Astrocyte (in vitro differentiated cells and primary cell): ENCODE measurements around the gene GSX2. TPM values are rescaled to one million over a fixed set of nuclear protein-coding genes. Genes with fewer than 3 reads are reported as not detected.

ENCODE experiments used
- DNase-seq: peaks from one replicate; pipeline ENCODE4 v3.0.0-alpha.2; 2010; ENCODE audit warnings: low read depth
- FAIRE-seq: peaks from 2 replicates; lab custom pipeline; 2011; peaks lifted over from hg19 to GRCh38; lab: Jason Lieb, UNC
- H2AFZ ChIP-seq: 2 replicates; pipeline ENCODE4 v1.6.0; 2012; ENCODE audit warnings: low read depth, low read length, inconsistent platforms
- H3K27ac ChIP-seq: 2 replicates; pipeline ENCODE4 v1.5.1; 2011; ENCODE audit warnings: low read depth, low read length, inconsistent platforms
- H3K27me3 ChIP-seq: 2 replicates; pipeline ENCODE4 v1.6.0; 2011; ENCODE audit warnings: low read length, inconsistent platforms; ENCODE audit not compliant: insufficient read depth
- H3K36me3 ChIP-seq: 2 replicates; pipeline ENCODE4 v1.5.1; 2011; ENCODE audit warnings: low read length, inconsistent platforms; ENCODE audit not compliant: insufficient read depth
- H3K4me1 ChIP-seq: 2 replicates; pipeline ENCODE4 v1.5.1; 2011; ENCODE audit warnings: low read length, inconsistent platforms; ENCODE audit not compliant: insufficient read depth
- H3K4me2 ChIP-seq: 2 replicates; pipeline ENCODE4 v1.6.0; 2012; ENCODE audit warnings: low read length, inconsistent platforms
- H3K4me3 ChIP-seq: 2 replicates; pipeline ENCODE4 v1.5.1; 2011; ENCODE audit warnings: low read depth, mild to moderate bottlenecking, low read length, inconsistent platforms; ENCODE audit not compliant: insufficient read depth
- H3K79me2 ChIP-seq: 2 replicates; pipeline ENCODE4 v1.6.0; 2012; ENCODE audit warnings: mild to moderate bottlenecking, low read length, inconsistent platforms; ENCODE audit not compliant: insufficient read depth
- H3K9ac ChIP-seq: 2 replicates; pipeline ENCODE4 v1.6.0; 2012; ENCODE audit warnings: mild to moderate bottlenecking, low read length, inconsistent platforms
- H3K9me3 ChIP-seq: 2 replicates; pipeline ENCODE4 v1.5.1; 2012; ENCODE audit warnings: low read depth, mild to moderate bottlenecking, low read length, inconsistent platforms; ENCODE audit not compliant: insufficient read depth
- H4K20me1 ChIP-seq: 2 replicates; pipeline ENCODE4 v1.6.0; 2012; ENCODE audit warnings: low read length, inconsistent platforms; ENCODE audit not compliant: insufficient read depth
- H3K27ac Mint-ChIP-seq: one replicate; pipeline ENCODE4 v1.8.0; 2021; ENCODE audit warnings: mild to moderate bottlenecking, mixed read lengths; ENCODE audit not compliant: unreplicated experiment
- H3K27me3 Mint-ChIP-seq: one replicate; pipeline ENCODE4 v1.8.0; 2021; ENCODE audit warnings: low read depth, mixed read lengths; ENCODE audit not compliant: unreplicated experiment
- H3K36me3 Mint-ChIP-seq: one replicate; pipeline ENCODE4 v1.8.0; 2021; ENCODE audit warnings: low read depth, mixed read lengths; ENCODE audit not compliant: unreplicated experiment
- H3K4me1 Mint-ChIP-seq: one replicate; pipeline ENCODE4 v1.8.0; 2021; ENCODE audit warnings: low read depth, mixed read lengths; ENCODE audit not compliant: unreplicated experiment
- H3K4me3 Mint-ChIP-seq: one replicate; pipeline ENCODE4 v1.8.0; 2021; ENCODE audit warnings: mild to moderate bottlenecking, moderate library complexity, mixed read lengths; ENCODE audit not compliant: unreplicated experiment
- H3K9me3 Mint-ChIP-seq: one replicate; pipeline ENCODE4 v1.8.0; 2021; ENCODE audit warnings: mild to moderate bottlenecking, mixed read lengths; ENCODE audit not compliant: unreplicated experiment
- EZH2 ChIP-seq: IDR thresholded peaks from 2 replicates; pipeline ENCODE4 v1.6.1; 2012; ENCODE audit warnings: mild to moderate bottlenecking, low read length, inconsistent platforms; ENCODE audit not compliant: insufficient read depth
- total RNA-seq: library from RNA; stranded (reverse); gene quantifications from 2 replicates; pipeline ENCODE4 v1.2.1, GENCODE V29; 2021
- TF ChIP-seq, protein P1 (sequence below): IDR thresholded peaks from 2 replicates; pipeline ENCODE4 v1.5.1; 2011; ENCODE audit warnings: low read depth, mild to moderate bottlenecking, inconsistent platforms, low read length, moderate library complexity; ENCODE audit not compliant: insufficient read depth

Gene GSX2
- total RNA-seq, 1 donor from 2014 or later = 1.7 TPM

GRCh38 chr4:54058171-54058570 lies 41.8 kb upstream of the GSX2 start:
- Histone ChIP-seq H3K36me3 (no peaks in the 10 kb centered on the region), H4K20me1 (peaks cover 81% of the 10 kb centered on the region), H3K4me1 (peaks cover 24% of the 10 kb centered on the region), H2AFZ (no peak overlapping the region), H3K9me3 (no peaks in the 10 kb centered on the region), H3K9ac (no peak overlapping the region), H3K79me2 (peaks cover 100% of the 10 kb centered on the region), H3K4me2 (no peak overlapping the region), H3K27me3 (no peaks in the 10 kb centered on the region), H3K27ac (no peak overlapping the region), H3K4me3 (no peak overlapping the region)
- Mint-ChIP-seq H3K27ac (no peak overlapping the region), H3K27me3 (no peaks in the 10 kb centered on the region), H3K36me3 (no peaks in the 10 kb centered on the region), H3K4me3 (no peak overlapping the region), H3K4me1 (peaks cover 28% of the 10 kb centered on the region), H3K9me3 (no peaks in the 10 kb centered on the region)
- DNase-seq = no peak
- no peak for TF ChIP-seq EZH2
- TF ChIP-seq, protein P1, sequence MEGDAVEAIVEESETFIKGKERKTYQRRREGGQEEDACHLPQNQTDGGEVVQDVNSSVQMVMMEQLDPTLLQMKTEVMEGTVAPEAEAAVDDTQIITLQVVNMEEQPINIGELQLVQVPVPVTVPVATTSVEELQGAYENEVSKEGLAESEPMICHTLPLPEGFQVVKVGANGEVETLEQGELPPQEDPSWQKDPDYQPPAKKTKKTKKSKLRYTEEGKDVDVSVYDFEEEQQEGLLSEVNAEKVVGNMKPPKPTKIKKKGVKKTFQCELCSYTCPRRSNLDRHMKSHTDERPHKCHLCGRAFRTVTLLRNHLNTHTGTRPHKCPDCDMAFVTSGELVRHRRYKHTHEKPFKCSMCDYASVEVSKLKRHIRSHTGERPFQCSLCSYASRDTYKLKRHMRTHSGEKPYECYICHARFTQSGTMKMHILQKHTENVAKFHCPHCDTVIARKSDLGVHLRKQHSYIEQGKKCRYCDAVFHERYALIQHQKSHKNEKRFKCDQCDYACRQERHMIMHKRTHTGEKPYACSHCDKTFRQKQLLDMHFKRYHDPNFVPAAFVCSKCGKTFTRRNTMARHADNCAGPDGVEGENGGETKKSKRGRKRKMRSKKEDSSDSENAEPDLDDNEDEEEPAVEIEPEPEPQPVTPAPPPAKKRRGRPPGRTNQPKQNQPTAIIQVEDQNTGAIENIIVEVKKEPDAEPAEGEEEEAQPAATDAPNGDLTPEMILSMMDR = no peak
- FAIRE-seq = no peak

DNA sequence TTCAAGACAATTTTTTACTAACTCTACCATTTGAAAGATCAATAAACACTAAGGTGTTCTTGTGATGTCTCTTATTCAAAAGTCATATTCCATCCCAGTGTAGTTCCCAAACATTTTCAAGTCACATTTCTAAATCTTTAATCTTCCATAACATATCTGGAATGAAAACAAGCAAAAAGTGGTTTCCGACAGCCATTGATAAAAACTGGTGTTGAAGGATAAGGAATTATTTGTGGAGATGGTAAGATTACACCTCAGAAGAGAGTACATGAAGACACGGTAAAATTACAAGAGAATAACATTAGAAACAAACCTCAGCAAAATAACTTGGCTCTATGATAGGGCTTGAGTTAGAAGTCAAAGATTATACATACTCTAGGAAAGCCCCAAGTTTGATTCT lies 39.8 kb upstream of the GSX2 start:
- Mint-ChIP-seq H3K27me3 (no peaks in the 10 kb centered on the region), H3K4me3 (peak overlapping the region; percentile 70), H3K4me1 (peaks cover 28% of the 10 kb centered on the region), H3K36me3 (no peaks in the 10 kb centered on the region), H3K27ac (no peak overlapping the region), H3K9me3 (no peaks in the 10 kb centered on the region)
- Histone ChIP-seq H3K27ac (no peak overlapping the region), H3K4me3 (no peak overlapping the region), H2AFZ (no peak overlapping the region), H3K36me3 (no peaks in the 10 kb centered on the region), H3K27me3 (no peaks in the 10 kb centered on the region), H3K4me1 (peaks cover 27% of the 10 kb centered on the region), H3K9me3 (no peaks in the 10 kb centered on the region), H4K20me1 (peaks cover 68% of the 10 kb centered on the region), H3K4me2 (peak overlapping the region; percentile 91), H3K9ac (no peak overlapping the region), H3K79me2 (peaks cover 92% of the 10 kb centered on the region)
- TF ChIP-seq EZH2 = no peak
- TF ChIP-seq, protein P1 = no peak
- no peak for DNase-seq
- FAIRE-seq = no peak

- H4K20me1 ChIP-seq = peaks cover 61% of the 10 kb centered on the region
- no peak overlapping the region for H3K4me3 ChIP-seq
- peak overlapping the region; percentile 97 for H3K4me3 Mint-ChIP-seq
These were observed 38.9 kb upstream of the GSX2 start for GRCh38 chr4:54061067-54061466.

More at GRCh38 chr4:54061067-54061466, 38.9 kb upstream of the GSX2 start:
- no peaks in the 10 kb centered on the region for H3K9me3 ChIP-seq
- peak overlapping the region; percentile 91 for H3K4me2 ChIP-seq
- H3K36me3 ChIP-seq = no peaks in the 10 kb centered on the region
- no peaks in the 10 kb centered on the region for H3K9me3 Mint-ChIP-seq
- H3K27me3 Mint-ChIP-seq = no peaks in the 10 kb centered on the region
- peaks cover 38% of the 10 kb centered on the region for H3K4me1 Mint-ChIP-seq
- H3K27me3 ChIP-seq = no peaks in the 10 kb centered on the region
- H3K9ac ChIP-seq = no peak overlapping the region
- TF ChIP-seq EZH2 = no peak
- TF ChIP-seq, protein P1 = no peak
- H2AFZ ChIP-seq = no peak overlapping the region
- FAIRE-seq = no peak
- no peak for DNase-seq
- H3K79me2 ChIP-seq = peaks cover 83% of the 10 kb centered on the region
- H3K27ac Mint-ChIP-seq = no peak overlapping the region
- H3K36me3 Mint-ChIP-seq = no peaks in the 10 kb centered on the region
- H3K4me1 ChIP-seq = peaks cover 37% of the 10 kb centered on the region
- H3K27ac ChIP-seq = no peak overlapping the region
